T-helper 9 cell (primary cell): Measurements from ENCODE around the gene INPP4B.

Experiments
- DNase-seq: peaks from one replicate; pipeline ENCODE4 v3.0.0-alpha.2; 2020

The INPP4B gene

DNA sequence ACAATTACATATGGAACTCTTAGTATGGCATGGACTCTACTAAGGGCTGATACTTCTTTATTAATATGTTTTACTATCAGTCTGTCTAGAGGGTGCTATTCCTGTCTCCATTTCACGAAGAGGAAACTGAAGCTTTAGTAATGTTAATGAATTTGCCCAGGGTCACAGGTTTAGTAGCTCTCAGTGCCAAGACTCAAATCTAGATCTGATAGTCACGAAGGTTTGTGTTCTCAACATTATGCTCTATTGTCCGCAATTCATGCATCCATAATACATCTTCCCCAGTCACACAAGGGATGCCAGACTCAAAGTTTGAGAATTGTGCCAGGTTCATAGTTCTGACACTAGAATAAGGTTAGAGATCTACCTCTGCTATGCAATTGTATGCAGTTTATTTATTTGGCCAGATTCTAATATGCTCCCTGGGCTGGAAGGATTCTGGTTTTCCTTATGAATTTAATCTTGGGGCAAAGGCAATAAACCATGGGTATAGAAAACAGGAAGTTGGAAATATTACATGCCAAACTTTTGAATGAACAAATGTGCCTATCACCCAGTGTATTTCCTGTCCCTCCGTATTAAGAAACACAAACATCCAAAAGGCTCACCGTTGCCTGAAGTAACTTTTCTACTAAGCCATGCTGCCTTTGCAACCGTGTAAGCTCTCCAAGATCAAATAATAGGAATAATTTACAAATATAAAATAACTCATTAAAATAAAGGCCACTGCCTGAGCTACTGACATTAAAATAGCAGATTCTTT is 478.5 kb downstream of the INPP4B start:
- no peak for DNase-seq

DNA sequence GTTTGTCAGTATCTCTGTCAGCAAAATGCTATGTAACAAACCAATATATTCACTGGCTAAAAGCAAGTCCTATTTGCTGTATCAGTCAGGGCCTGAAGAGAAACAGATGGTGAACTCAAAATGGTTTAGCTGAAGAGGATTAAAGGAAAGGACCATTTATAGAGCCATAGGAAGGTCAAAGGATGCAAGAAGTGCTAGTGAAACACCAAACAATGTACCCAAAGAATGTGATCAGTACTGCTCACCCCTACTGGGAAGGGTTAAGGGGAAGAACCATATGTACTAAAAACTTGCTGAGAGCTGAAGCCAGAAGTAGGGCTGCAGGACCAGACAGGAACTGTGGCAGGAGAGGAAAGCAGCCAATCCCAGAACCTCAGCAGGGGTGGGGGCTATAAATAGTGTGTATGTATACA is 479.3 kb downstream of the INPP4B start:
- no peak for DNase-seq

DNA sequence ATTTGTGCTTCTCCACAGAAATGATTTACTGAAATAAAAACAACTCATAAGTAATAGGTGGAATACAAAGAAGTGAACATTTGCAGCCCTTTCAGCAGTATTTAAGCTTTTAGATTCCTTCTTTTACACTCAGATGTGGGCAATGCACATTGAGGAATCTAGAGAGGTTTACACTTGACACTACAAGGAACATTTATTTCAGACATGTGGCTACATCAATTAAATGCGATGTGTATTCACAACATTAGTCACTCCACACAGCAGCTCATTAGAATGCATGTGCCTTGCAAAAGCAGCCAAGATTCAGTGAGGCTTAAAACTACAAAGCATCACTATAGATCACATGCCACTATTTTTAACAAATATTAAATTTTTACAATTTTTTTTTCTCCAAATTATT is 480.7 kb downstream of the INPP4B start:
- DNase-seq = no peak

DNA sequence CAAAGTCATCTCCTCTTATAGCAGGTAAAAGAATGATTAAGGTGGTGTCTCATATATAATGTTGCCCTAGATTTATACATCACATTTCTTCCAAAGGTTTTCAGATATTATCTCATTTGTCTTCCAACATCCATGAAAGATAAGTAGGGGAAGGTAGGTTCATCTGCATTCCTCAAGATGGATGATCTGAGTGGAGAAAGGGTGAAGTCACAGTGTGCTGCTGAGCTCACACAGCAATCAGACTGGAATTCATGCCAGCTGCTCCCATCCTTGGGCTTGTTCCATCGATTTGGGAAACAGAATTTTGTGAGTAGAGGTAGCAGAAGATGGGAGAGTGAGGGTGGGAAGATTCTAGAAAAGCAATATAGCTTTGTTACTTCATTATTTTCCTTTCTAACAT is 482.4 kb downstream of the INPP4B start:
- no peak for DNase-seq

DNA sequence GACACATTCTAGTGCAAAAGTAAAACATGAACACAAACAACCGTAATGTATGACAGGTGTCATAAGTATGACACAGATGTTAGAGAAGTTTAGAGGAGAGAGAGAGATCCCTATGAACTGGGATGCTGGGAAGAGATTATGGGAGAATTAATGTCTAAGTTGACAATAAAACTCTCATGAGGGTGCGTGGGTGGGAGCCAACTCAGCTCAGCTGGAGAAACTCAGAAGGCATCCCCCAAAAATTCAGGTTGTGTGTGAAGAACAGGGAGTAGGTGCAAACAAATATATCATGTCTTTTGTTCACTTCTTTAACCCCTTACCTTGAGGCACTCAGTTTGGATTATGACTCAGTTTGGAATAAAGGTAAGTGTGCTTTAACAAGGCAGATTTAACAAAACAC is 484.1 kb downstream of the INPP4B start:
- no peak for DNase-seq

DNA sequence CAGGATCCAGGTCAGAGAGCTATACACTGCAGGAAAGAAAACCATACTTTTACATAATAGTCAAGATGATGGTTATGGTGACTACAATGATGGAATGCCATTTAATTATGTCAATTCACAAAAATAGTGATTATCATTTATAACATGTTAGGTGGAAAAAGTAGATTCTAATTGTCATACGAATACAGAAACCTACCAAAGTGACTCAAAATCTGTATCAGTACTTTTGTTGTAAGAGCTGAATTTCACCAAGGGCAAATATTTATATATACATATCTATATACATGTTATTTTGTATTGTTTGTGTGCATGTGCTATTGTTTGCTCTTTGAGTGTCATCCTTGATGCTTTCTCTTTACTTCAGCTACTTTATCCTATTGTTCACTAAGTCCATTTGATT is 485.4 kb downstream of the INPP4B start:
- DNase-seq = no peak

- no peak for DNase-seq
Measured at GRCh38 chr4:142358656-142359055, 487.4 kb downstream of the INPP4B start.

DNA sequence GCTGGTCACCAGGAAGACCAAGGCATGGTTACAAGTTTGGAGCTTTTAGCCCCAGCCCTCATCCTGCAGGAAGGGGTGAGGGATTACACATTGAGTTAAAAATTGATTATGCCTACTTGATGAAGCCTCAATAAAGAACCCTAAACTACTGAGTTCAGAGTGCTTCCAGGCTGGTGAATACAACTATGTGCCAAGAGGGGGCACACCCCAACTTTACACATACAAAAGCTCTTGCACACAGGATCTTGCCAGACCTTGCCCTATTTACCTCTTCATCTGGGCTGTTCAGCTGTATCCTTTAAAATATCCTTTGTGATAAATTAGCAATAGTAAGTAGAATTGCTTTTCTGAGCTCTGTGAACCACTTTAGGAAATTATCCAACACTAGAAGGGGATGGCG is 489.3 kb downstream of the INPP4B start:
- DNase-seq = no peak

- no peak for DNase-seq
Measured at GRCh38 chr4:142356118-142356759, 489.9 kb downstream of the INPP4B start.

DNA sequence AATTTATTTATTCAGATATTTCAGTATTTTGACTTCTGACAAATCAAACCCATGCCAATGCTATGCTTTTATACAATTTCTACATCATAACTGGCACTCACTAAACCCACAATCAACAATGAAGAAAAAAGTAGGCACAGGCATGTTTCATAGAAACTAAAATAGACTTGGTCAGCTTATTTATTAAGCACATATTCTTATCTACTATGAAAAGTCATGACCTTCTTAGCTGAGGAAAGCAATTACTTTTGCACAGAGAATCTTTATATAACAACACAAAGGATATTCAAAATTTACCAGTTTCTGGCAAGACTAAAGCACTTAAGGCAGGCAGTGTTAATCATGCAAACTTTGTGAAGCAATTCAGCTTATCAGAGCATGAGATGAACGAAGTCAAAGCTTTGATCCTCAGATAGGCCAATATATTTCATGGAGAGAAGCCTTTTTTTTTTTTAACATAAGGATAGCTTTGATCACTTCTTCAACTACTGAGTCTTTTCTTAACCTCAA is 490.6 kb downstream of the INPP4B start:
- no peak for DNase-seq

GRCh38 chr4:142354794-142355420 is 491.2 kb downstream of the INPP4B start:
- no peak for DNase-seq

GRCh38 chr4:142354041-142354440 is 492.1 kb downstream of the INPP4B start:
- no peak for DNase-seq

GRCh38 chr4:142353149-142353738 is 492.9 kb downstream of the INPP4B start:
- DNase-seq = no peak

DNA sequence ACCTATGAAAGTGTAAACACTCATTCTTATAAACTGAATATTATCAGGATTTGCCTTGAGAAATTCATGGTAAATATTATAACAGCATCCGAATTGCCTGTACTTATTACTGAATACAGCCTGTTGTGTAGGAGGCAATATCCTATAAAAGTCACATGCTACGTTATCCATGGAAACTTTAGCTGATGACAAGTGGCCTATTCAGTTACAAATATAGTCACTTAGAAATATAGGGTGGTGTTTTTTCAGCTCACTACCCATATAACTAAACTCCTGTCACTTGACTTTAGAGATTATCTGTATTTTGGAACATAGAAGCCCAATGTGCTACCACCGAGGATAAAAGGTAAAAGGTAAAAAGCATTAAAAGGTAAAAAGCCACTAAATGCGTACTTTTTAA is 493.4 kb downstream of the INPP4B start:
- no peak for DNase-seq

DNA sequence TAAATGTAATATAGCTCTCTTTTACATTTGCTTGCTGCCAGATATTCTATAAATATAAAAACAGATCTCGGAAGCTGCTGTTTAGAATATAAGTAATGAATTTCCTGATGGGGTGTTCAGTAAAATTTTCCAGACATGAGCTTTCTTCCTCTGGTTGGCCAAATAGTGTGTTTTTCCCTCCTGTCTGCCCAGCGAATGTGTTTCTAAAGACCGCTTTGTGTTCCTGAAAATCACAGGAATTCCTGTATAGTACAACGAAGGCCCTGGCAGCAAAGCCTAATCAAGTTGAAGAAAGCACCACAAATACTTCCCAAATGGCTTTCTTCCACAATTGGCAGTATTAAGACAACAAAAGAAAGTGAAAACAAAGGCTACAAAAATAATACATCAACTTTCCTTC is 494.1 kb downstream of the INPP4B start:
- DNase-seq = no peak

DNA sequence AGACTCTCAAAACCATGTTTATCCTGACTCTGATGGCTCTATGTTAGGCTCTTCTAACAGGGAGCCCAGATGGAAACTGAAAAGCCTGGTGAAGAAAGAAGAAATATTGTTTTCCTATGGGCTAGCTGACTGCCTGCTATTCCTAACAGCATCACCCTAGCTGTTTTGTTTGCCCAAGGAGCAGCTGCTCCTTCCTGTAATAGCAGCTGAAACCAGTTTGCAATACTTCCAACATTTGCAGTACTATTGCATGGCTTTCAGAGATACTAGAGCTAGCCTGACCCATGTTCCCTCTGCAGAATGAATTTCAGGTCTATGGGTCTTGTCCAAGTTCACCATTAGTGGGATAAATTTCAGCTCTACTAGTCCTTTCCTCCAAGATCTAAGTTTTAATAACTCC is 495.2 kb downstream of the INPP4B start:
- no peak for DNase-seq

- no peak for DNase-seq
Measured at GRCh38 chr4:142348613-142349021, 497.5 kb downstream of the INPP4B start.

GRCh38 chr4:142347241-142347640 is 498.9 kb downstream of the INPP4B start:
- DNase-seq = no peak

GRCh38 chr4:142345924-142346323 is 500.2 kb downstream of the INPP4B start:
- DNase-seq = no peak

GRCh38 chr4:142341268-142341667 is 504.8 kb downstream of the INPP4B start:
- DNase-seq = no peak

DNA sequence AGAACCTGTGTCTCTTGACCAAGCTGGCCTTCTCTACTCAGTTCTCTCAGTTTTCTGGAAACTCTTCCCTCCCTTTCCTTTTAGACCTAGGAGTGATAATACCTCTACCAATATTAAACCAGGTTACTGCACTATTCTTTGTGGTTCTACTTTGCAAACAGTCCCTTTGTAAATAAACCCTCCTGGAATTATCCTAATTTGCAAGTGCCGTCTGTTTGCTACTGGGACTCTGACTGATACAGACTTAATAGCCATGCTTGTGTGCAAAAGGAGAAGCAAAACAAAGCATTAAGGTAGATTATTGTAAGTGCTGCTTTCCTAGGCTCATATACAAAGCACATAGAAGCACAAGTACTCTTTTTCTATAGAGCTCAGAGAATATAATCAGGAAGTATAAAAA is 507.0 kb downstream of the INPP4B start:
- no peak for DNase-seq

DNA sequence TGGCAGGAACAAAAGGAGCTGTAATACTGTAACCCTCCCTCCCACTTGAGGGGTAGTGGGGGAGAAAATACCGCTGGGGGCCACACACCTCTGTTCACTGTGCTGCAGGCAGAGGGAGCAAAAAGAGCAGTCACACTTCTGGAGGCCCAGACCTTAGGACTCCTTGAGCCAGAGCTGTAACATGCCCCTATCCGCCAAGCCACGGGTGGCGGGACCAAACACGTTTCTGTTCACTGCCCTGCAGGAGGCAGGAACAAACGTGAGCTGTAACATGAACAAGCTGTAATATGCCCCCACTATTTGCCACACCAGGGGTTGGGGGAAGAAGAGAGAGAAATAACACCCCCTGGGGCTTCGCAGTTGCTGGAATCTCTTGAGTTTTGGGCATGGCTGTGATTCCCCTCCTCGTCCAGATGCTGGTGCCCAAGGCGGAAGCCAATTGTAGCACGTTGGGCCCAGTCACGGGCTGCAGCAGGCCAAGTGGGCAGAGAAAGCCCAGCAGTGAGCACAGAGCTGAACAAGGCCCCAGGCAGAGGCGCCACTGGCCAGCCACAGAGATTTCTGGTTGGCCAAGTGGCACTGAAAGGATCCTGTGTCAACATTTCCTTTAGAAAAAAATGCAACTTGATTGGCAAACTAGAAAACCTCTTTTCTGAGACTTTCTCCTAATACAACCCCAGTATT is 509.7 kb downstream of the INPP4B start:
- no peak for DNase-seq

DNA sequence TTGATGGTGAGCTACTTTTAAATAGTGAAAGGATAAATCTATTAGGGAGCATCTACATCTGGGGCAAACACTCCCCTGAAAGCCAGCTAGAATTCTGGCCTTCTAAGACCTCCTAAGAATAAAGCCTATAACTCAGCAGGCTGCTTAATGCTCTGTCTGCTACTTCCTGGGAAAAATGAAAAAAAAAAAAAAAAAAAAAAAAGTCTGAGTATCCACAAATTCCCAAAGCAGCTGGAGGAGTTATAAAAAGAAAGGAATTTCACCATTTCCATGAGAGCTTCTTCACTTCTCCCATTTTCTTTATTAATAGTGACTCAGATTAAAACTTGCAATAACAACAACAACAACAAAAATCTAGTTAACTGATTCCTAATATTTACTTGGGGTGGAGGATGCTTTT is 511.2 kb downstream of the INPP4B start:
- no peak for DNase-seq
